ENCODE measurements around the gene HSPH1. TPM values are rescaled to one million over a fixed set of nuclear protein-coding genes. Genes with fewer than 3 reads are reported as not detected.

Gene HSPH1
- total RNA-seq, 4 donors from 2014 or later, result 13.2 to 110 (median 25.9) TPM

DNA sequence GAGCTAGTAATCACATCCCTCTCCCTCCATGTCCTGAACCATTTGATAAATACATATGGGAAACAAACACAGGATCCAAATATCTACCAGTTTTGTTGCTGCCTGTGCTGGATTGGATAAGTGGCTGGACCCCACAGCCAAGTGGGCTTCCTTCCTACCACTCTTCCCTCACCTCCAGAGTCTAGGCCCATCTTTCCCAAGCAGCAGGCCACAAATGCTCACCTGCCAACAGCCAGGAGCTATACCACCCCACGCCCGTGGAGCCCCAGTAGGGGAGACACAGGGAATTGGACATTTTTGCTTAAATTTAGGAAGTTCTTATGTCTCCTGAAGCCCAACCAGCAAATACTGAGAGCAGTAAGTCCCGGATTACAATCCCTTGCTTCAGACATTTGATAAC is 55.8 kb downstream of the HSPH1 start:
- TF ChIP-seq CTCF (IDR thresholded peaks at IDR 0.05; ENCODE audit: low read depth), result no peak

- TF ChIP-seq CTCF (IDR thresholded peaks at IDR 0.05; ENCODE audit: low read depth), result no peak
Measured at GRCh38 chr13:31105020-31105795, 56.5 kb downstream of the HSPH1 start.

- no peak for TF ChIP-seq CTCF (IDR thresholded peaks at IDR 0.05; ENCODE audit: low read depth)
Measured at GRCh38 chr13:31102905-31103304, 58.8 kb downstream of the HSPH1 start.

- no peak for TF ChIP-seq CTCF (IDR thresholded peaks at IDR 0.05; ENCODE audit: low read depth)
Measured at GRCh38 chr13:31101472-31102170, 60.1 kb downstream of the HSPH1 start.

GRCh38 chr13:31100721-31101120 is 61.0 kb downstream of the HSPH1 start:
- no peak for TF ChIP-seq CTCF (IDR thresholded peaks at IDR 0.05; ENCODE audit: low read depth)

GRCh38 chr13:31096654-31097302 is 64.9 kb downstream of the HSPH1 start:
- TF ChIP-seq CTCF (IDR thresholded peaks at IDR 0.05; ENCODE audit: low read depth), result no peak

Measured in subcutaneous adipose tissue (tissue), 4 donors.